ENCODE measurements around the gene CTDNEP1. TPM values are rescaled to one million over a fixed set of nuclear protein-coding genes. Genes with fewer than 3 reads are reported as not detected.

CTDNEP1 gene
- total RNA-seq, 2 donors from 2014 or later, result 79.5 to 89.2 TPM

GRCh38 chr17:7237761-7238419 lies 13.6 kb downstream of the CTDNEP1 start:
- DNase-seq (ENCODE audit: low spot score), result peak; percentile 94
- intact Hi-C loops (cut with DNase I), result no loop called here

GRCh38 chr17:7237266-7237760 lies 14.2 kb downstream of the CTDNEP1 start:
- DNase-seq (ENCODE audit: low spot score), result no peak
- intact Hi-C loops (cut with DNase I), result no loop called here

- intact Hi-C loops (cut with DNase I), result no loop called here
Measured at GRCh38 chr17:7236808-7237207, 14.7 kb downstream of the CTDNEP1 start.

GRCh38 chr17:7235693-7236665 lies 15.6 kb downstream of the CTDNEP1 start:
- no peak for DNase-seq (ENCODE audit: low spot score)
- intact Hi-C loops (cut with DNase I), result no loop called here

More at GRCh38 chr17:7236808-7237207, 14.7 kb downstream of the CTDNEP1 start:
- DNase-seq (ENCODE audit: low spot score), result no peak

- DNase-seq (ENCODE audit: low spot score), result peak; percentile 98
- intact Hi-C loops (cut with DNase I), result loop anchor here in 1 of 2 donors (5.0 kb wide), 1 partner anchor 913 kb away; no protein-coding TSS in a partner anchor
Measured at GRCh38 chr17:7234083-7234951, 17.2 kb downstream of the CTDNEP1 start, which contains the start of gene DVL2. TSS of gene DVL2 (minus strand) at chr17:7234517. CDS start at chr17:7234262, 255 bp downstream.

GRCh38 chr17:7233701-7234082 lies 17.8 kb downstream of the CTDNEP1 start:
- intact Hi-C loops (cut with DNase I), result loop anchor here in 1 of 2 donors (5.0 kb wide), 1 partner anchor 914 kb away; no protein-coding TSS in a partner anchor
- DNase-seq (ENCODE audit: low spot score), result no peak

- intact Hi-C loops (cut with DNase I), result loop anchor here in 1 of 2 donors (5.0 kb wide), 1 partner anchor 915 kb away; no protein-coding TSS in a partner anchor
- DNase-seq (ENCODE audit: low spot score), result no peak
Measured at GRCh38 chr17:7232114-7232513, 19.4 kb downstream of the CTDNEP1 start.

- intact Hi-C loops (cut with DNase I), result no loop called here
- DNase-seq (ENCODE audit: low spot score), result no peak
Measured at GRCh38 chr17:7229504-7229903, 22.0 kb downstream of the CTDNEP1 start.

GRCh38 chr17:7228920-7229319 lies 22.6 kb downstream of the CTDNEP1 start:
- intact Hi-C loops (cut with DNase I), result no loop called here
- no peak for DNase-seq (ENCODE audit: low spot score)

GRCh38 chr17:7226721-7227710 lies 24.5 kb downstream of the CTDNEP1 start:
- intact Hi-C loops (cut with DNase I), result no loop called here
- no peak for DNase-seq (ENCODE audit: low spot score)

- intact Hi-C loops (cut with DNase I), result no loop called here
- no peak for DNase-seq (ENCODE audit: low spot score)
Measured at GRCh38 chr17:7225711-7226331, 25.7 kb downstream of the CTDNEP1 start.

- intact Hi-C loops (cut with DNase I), result no loop called here
- DNase-seq (ENCODE audit: low spot score), result no peak
Measured at GRCh38 chr17:7224661-7225111, 26.8 kb downstream of the CTDNEP1 start.

GRCh38 chr17:7224110-7224509 lies 27.4 kb downstream of the CTDNEP1 start:
- DNase-seq (ENCODE audit: low spot score), result no peak

GRCh38 chr17:7223375-7223774 lies 28.2 kb downstream of the CTDNEP1 start:
- no peak for DNase-seq (ENCODE audit: low spot score)
- intact Hi-C loops (cut with DNase I), result no loop called here

More at GRCh38 chr17:7224110-7224509, 27.4 kb downstream of the CTDNEP1 start:
- intact Hi-C loops (cut with DNase I), result no loop called here

GRCh38 chr17:7222972-7223292 lies 28.6 kb downstream of the CTDNEP1 start:
- no peak for DNase-seq (ENCODE audit: low spot score)
- intact Hi-C loops (cut with DNase I), result no loop called here

GRCh38 chr17:7222093-7222971 lies 29.2 kb downstream of the CTDNEP1 start:
- intact Hi-C loops (cut with DNase I), result no loop called here
- DNase-seq (ENCODE audit: low spot score), result no peak
